NCI-H146 treated with DMSO at 0.1 percent for 48 hours (cell line): ENCODE measurements around the gene ZNF469.

Experiments used
- DNase-seq: peaks from one replicate; lab custom pipeline; 2025; ENCODE audit not compliant: unreplicated experiment; lab: John Stamatoyannopoulos, UW

Gene ZNF469

DNA sequence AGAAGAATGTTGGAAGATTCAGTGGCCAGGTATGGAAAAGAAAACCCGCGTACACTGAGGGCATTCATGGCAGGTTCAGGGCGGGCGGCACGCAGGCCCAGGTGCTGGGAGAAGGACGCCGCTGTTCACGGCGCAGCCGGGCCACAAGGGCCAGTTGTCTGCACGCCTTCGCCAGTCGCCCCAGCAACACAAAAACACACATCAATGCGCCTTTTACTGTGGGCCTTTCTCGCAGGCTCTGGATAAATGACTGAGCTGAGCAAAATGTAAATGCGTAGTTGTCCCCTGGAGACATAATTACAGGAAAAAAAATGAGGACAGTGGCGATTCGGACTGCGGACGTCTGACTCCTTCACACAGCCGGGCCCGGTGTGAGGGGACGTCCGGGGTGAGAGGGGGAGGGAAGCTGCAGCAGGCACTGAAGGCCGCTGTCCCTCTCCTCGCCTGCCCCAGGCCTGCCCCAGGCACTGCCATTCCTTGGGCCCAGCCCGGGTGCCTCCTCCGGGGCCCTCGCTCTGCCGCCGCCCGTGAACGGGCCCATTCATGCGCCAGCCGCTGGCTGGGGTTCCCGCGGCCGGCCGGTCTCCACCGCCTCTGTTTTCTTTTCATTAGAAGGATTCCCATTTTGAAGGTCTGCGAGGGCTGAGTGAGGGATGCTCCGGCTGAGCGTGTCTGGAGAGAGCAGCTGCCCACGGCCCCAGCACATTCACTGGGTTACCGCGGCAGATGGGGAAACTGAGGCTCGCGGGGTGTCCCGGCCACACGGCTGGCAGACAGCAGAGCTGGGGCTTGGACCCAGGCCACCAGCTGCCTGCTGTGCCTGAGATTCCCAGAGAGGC lies 6.5 kb upstream of the ZNF469 start:
- DNase-seq: no peak

DNA sequence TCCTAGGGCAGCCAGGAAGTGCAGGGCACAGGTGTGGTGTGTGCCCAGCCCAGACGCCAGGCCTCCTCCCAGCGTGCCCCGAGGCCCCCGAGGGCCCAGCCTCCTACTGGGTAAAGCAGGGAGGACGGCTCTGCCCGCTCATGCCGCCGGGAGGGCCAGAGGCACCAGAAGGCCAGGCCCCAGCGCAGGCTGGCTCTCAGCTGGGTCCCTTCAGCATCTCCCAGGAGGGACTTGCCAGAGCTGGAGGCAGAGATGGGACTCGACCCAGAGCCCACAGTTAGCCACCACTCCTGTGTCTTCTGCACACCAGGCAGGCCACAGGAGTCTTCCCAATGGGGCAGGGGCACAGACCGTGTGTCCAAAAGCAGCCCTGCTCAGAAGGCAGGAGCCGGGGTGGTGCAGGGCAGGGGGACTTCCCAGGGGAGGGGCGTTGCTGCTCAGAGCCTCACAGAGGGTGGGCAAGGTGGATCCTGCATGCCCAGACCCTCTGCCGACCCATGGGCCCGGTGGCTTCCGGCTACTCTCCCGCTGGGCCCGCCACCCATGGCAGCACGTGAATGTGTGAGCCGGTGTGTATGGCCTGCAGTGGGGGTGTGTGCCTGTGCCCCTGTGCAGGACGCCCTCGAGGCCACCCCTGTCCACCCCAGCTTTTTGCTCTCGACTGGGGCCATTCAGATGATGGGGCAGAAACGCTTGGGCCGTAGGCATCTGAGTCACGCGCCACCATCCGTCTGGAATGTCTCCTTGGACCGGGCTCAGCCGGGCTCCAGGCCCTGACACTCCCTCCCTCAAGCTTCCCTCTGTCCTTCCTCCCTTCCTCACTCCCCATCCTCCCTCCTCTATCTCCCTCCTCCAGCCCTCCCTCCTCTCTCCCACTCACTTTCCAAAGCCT lies 5.7 kb upstream of the ZNF469 start:
- DNase-seq: no peak

DNA sequence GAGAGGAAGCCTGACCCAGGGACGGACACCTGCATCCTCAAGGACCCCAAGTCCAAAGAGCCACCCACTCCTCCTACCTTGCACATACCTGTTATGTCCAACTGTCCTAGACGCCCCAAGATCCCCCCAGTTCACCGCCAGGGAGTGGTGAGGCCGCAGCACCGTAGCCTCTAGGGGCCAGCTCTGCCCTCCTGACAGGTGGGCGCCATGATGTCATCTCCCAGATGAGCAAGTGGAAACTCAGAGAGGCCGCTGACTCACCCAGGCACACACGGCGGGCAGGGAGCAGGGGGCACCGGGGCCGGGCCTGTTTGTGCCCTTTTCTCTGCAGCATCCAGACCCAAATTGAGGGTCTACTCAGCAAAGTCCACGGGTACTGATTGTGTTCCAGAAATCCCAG lies 4.8 kb upstream of the ZNF469 start:
- no peak for DNase-seq

- DNase-seq: no peak
Measured at GRCh38 chr16:88378401-88378800, 4.4 kb upstream of the ZNF469 start.

- DNase-seq: no peak
Measured at GRCh38 chr16:88378836-88379693, 3.7 kb upstream of the ZNF469 start.

GRCh38 chr16:88379694-88380040 lies 3.1 kb upstream of the ZNF469 start:
- no peak for DNase-seq

- no peak for DNase-seq
Measured at GRCh38 chr16:88380099-88380498, 2.7 kb upstream of the ZNF469 start.

GRCh38 chr16:88380619-88381018 lies 2.1 kb upstream of the ZNF469 start:
- DNase-seq: no peak

DNA sequence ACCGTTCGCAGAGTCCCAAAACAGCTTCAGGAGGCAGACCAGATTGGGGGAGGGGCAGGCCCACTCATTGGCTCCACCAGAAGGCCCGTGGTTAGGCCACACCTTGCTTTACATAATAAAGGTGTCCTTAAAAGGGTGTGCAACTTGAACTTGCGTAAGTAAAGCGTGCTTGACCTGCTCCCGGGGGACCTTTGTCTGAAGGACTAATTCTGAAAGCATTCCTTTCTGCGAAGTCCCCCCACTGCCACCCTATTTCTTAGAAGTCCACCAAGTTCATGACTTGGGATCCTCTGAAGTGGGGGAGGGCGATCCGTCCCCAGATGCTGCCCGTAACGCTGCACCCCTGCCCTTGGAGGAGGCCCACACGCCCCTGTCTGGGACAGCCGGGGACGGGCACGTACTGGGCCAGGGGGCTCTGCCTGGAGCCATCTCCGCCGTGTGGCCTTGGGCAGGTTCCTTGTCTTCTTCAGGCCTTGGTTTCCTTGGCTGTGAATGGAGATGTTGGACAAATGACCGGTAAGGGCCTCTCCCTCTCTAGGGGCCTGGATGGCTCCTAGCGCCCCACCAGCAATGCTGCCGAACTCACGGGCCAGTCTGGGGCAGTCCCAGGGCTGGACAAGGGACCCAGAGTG lies 823 bp upstream of the ZNF469 start:
- no peak for DNase-seq

DNA sequence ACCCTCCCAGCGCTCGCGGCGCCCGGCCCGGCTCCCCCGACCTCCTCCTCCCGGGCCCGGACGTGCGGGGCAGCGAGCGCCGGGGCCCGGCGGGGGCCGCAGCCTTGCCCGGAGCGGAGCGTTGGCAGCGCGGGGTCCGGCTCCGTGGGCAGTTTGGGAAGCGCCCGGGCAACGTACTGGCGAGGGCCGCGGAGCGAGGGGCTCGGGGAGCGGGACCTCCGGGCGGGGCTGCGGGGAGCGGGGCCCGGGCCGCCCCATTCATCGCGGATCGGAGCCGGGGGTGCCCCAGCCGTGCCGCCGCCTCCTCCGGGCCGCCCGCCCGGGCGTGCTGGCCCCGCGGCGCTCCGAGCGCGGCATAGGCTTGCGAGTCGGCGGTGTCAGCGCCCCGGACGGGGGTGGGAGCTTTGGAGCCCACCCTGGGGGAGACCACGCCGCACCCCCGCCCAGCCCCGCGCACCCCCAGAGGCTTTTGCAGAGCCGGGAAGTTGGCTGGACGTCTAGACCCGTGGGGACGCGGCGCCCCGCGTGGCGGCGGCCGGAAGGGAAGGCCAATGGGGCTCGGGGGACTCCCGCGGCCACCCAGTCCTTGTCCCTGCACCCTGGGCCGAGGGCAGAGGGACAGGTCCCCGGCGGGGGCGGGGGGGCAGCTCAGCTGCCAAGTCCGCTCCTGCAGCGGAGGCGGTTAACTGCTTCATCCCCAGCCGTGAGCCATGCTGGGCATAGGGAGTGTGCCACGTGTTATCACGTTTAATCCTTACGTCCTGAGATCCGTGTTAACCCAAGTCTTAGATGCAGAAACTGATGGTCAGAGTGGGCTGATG lies 852 bp downstream of the ZNF469 start:
- no peak for DNase-seq

GRCh38 chr16:88384222-88385111 lies 1.7 kb downstream of the ZNF469 start:
- no peak for DNase-seq

DNA sequence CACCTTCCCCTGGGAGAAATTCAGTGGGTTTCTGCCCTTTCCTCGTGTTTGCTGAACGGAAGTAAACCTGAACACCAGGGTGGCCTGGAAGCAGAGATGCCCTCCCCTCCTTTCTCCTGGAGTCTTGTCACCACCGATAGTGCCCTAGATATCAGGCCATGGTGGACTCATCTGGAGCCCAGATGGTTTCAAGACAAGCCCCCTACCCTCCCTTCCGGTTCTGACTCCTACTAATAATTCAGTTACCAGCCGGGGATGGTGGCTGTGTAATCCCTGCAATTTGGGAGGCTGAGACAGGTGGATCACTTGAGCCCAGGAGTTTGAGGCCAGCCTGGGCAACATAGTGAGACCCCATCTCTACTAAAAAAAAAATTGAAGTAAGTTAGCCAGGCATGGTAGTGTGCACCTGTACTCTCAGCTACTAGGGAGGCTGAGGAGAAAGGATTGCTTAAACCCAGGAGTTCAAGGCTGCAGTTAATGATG lies 2.4 kb downstream of the ZNF469 start:
- DNase-seq: no peak

GRCh38 chr16:88385831-88386815 lies 3.4 kb downstream of the ZNF469 start:
- DNase-seq: no peak

DNA sequence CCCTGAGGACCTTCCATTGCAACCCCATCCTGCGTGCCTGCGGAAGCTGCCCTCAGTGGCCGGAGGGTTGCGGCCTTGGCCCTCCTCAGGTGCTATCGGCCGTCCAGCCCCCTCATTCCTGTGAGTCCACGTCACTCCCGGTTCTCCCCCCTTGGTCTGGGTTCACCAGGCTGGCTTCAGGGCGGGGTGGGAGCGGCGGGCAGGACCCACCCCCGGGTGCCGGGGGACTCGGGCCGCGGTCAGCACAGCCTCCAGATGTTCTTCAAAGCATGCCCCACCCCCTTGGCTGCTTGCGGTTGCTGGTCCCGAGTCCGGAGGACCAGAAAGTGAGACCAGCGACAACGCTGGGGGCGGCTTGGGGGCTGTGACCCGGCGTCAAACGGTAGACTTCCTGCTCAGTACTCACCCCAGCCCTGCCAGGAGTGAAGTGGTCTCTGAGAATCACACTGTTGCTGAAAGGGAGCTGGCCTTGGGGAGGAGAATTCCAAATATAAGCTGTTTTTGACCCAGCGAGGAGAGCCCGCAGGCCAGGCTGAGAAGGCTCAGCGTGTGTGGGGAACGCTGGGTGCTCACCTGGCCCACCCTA lies 4.5 kb downstream of the ZNF469 start:
- DNase-seq: no peak

DNA sequence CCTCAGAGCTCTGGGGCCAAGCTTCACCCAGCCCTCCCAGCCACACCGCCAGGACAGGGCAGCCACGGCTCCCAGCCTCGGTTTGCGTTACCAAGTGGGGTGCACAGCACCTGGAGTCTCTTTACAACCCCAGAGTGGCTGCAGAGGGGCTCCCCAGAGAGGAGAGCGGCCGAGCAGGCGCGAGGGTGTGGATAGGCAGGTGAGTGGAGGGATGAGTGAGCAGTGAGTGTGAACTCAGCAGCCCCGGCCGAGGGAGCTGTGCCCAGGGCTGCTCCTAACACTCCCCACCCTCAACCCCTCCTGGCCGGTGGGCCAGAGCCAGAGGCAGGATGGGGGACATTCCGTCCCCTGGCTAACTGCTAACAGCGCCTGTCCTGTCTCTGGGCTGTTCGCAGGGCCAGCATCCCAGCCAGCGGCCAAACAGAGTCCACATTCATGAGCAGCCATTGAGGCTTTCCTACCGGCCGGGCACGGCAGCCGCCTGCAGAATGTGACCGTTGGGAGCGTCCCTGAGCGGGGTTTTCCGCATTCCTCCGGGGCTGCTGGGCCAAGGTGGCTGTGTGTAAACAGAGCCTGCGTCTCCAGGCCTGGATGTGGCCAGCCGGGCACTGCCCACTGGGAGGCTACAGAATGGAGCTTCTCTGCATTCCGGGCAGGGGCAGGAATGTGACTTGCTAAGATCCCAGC lies 5.3 kb downstream of the ZNF469 start:
- no peak for DNase-seq

- no peak for DNase-seq
Measured at GRCh38 chr16:88389191-88389590, 6.4 kb downstream of the ZNF469 start.
